HepG2 (cell line): ENCODE measurements around the gene DLG5. TPM values are rescaled to one million over a fixed set of nuclear protein-coding genes. Genes with fewer than 3 reads are reported as not detected.

ENCODE experiments used
- CHCHD3 ChIP-seq: sonication (generic); formaldehyde crosslinking; IDR thresholded peaks from 2 replicates; pipeline ENCODE4 v1.8.0; 2022; ENCODE audit warnings: mild to moderate bottlenecking, missing genetic modification reagents, moderate library complexity
- NFE2 ChIP-seq: sonication (generic); formaldehyde crosslinking; IDR thresholded peaks from 2 replicates; pipeline ENCODE4 v1.4.0; 2020; ENCODE audit warnings: missing genetic modification reagents
- NR2F1 ChIP-seq, 2 experiments: fragments of 450-650 bp in 1 of 2; formaldehyde crosslinking in 1 of 2; IDR thresholded peaks; 2 replicates each; pipeline versions ENCODE4 v1.5.0 to v1.6.1; 2016 to 2020; ENCODE audit warnings: mild to moderate bottlenecking in 1 of 2, missing compliant biosample characterization in 1 of 2, missing genetic modification reagents in 1 of 2, moderate library complexity in 1 of 2
- PAXIP1 ChIP-seq: sonication (generic); formaldehyde crosslinking; conservative IDR thresholded peaks from 2 replicates; pipeline ENCODE4 v1.4.0; 2020; ENCODE audit warnings: mild to moderate bottlenecking, missing genetic modification reagents, moderate library complexity
- RXRA ChIP-seq: sonication (generic); formaldehyde crosslinking; IDR thresholded peaks from 2 replicates; pipeline ENCODE4 v1.5.1; 2020; ENCODE audit warnings: missing genetic modification reagents
- XRCC5 ChIP-seq: fragments of 200-400 bp; formaldehyde crosslinking; optimal IDR thresholded peaks from 2 replicates; pipeline ENCODE3; 2017; ENCODE audit warnings: mild to moderate bottlenecking, low read length
- ZNF3 ChIP-seq: IDR thresholded peaks from 2 replicates; pipeline ENCODE4 v1.7.0; 2017; ENCODE audit warnings: inconsistent platforms
- ZNF788 ChIP-seq: sonication (generic); formaldehyde crosslinking; IDR thresholded peaks from 2 replicates; pipeline ENCODE4 v1.5.0; 2020; ENCODE audit warnings: mild to moderate bottlenecking, missing genetic modification reagents, borderline replicate concordance
- ZSCAN12 ChIP-seq: sonication (generic); formaldehyde crosslinking; IDR thresholded peaks from 2 replicates; pipeline ENCODE4 v1.9.0; 2021; ENCODE audit warnings: mild to moderate bottlenecking, missing genetic modification reagents
- polyA plus RNA-seq, 8 experiments: library from polyadenylated mRNA; depleted of rRNA in 3 of 8; stranded (reverse) in 7 of 8; unstranded in 1 of 8; fragments of >200 nt; fragmentation: Illumina TruSeq in 4 of 8; extraction: Trizol in 4 of 8; gene quantifications; 2 replicates each; pipeline versions ENCODE4 v1.2.1 to v1.2.3, GENCODE V29; 2011 to 2016; ENCODE audit warnings: low read depth in 4 of 8, missing spikeins in 1 of 8, mixed read lengths in 1 of 8; ENCODE audit not compliant: insufficient read depth in 1 of 8
- total RNA-seq, 5 experiments: library from RNA; depleted of rRNA; stranded (reverse); fragments of >200 nt; fragmentation: Illumina TruSeq; extraction: Trizol; gene quantifications; 2 replicates each; pipeline ENCODE4 v1.2.3, GENCODE V29; 2016; ENCODE audit warnings: low read depth in 1 of 5
- TF ChIP-seq, protein P1 (sequence below): sonication (generic); formaldehyde crosslinking; IDR thresholded peaks from 2 replicates; pipeline ENCODE4 v1.5.0; 2020; ENCODE audit warnings: mild to moderate bottlenecking, missing genetic modification reagents
- TF ChIP-seq, protein P2 (sequence below): sonication (generic); formaldehyde crosslinking; IDR thresholded peaks from 2 replicates; pipeline ENCODE4 v1.4.0; 2020; ENCODE audit warnings: mild to moderate bottlenecking, missing genetic modification reagents
- TF ChIP-seq, protein P3 (sequence below): sonication (generic); formaldehyde crosslinking; IDR thresholded peaks from 2 replicates; pipeline ENCODE4 v1.4.0; 2020; ENCODE audit warnings: missing genetic modification reagents, low read depth, mild to moderate bottlenecking, borderline replicate concordance
- TF ChIP-seq, protein P4 (sequence below): IDR thresholded peaks from 2 replicates; pipeline ENCODE4 v1.6.1; 2016; ENCODE audit warnings: low read depth, missing genetic modification reagents, missing compliant biosample characterization

DLG5 gene
- total and polyA plus RNA-seq, 2 of the 13 experiments (the other 11 are each of a cell fraction or from before 2014, with no cell fraction given): 15.5 to 18.2 TPM

- peak; percentile 65 for TF ChIP-seq PAXIP1
- TF ChIP-seq NR2F1 (CRISPR knock-in tag; IDR thresholded peaks at IDR 0.05): no peak
- TF ChIP-seq ZNF788 (CRISPR knock-in tag): no peak; the same call in 1 of the 2 replicates
- no peak for TF ChIP-seq ZNF3
- TF ChIP-seq ZSCAN12 (CRISPR knock-in tag): no peak
- TF ChIP-seq, protein P1, sequence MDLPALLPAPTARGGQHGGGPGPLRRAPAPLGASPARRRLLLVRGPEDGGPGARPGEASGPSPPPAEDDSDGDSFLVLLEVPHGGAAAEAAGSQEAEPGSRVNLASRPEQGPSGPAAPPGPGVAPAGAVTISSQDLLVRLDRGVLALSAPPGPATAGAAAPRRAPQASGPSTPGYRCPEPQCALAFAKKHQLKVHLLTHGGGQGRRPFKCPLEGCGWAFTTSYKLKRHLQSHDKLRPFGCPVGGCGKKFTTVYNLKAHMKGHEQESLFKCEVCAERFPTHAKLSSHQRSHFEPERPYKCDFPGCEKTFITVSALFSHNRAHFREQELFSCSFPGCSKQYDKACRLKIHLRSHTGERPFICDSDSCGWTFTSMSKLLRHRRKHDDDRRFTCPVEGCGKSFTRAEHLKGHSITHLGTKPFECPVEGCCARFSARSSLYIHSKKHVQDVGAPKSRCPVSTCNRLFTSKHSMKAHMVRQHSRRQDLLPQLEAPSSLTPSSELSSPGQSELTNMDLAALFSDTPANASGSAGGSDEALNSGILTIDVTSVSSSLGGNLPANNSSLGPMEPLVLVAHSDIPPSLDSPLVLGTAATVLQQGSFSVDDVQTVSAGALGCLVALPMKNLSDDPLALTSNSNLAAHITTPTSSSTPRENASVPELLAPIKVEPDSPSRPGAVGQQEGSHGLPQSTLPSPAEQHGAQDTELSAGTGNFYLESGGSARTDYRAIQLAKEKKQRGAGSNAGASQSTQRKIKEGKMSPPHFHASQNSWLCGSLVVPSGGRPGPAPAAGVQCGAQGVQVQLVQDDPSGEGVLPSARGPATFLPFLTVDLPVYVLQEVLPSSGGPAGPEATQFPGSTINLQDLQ (CRISPR knock-in tag): no peak
- TF ChIP-seq, protein P2, sequence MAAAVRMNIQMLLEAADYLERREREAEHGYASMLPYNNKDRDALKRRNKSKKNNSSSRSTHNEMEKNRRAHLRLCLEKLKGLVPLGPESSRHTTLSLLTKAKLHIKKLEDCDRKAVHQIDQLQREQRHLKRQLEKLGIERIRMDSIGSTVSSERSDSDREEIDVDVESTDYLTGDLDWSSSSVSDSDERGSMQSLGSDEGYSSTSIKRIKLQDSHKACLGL (CRISPR knock-in tag): no peak
- no peak for TF ChIP-seq NFE2 (CRISPR knock-in tag)
- TF ChIP-seq, protein P3, sequence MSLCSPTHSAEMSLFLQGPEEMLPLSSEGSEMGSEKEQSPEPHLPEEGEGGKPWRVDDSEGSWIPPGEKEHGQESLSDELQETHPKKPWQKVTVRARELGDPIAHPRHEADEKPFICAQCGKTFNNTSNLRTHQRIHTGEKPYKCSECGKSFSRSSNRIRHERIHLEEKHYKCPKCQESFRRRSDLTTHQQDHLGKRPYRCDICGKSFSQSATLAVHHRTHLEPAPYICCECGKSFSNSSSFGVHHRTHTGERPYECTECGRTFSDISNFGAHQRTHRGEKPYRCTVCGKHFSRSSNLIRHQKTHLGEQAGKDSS (CRISPR knock-in tag): no peak
- TF ChIP-seq, protein P4, sequence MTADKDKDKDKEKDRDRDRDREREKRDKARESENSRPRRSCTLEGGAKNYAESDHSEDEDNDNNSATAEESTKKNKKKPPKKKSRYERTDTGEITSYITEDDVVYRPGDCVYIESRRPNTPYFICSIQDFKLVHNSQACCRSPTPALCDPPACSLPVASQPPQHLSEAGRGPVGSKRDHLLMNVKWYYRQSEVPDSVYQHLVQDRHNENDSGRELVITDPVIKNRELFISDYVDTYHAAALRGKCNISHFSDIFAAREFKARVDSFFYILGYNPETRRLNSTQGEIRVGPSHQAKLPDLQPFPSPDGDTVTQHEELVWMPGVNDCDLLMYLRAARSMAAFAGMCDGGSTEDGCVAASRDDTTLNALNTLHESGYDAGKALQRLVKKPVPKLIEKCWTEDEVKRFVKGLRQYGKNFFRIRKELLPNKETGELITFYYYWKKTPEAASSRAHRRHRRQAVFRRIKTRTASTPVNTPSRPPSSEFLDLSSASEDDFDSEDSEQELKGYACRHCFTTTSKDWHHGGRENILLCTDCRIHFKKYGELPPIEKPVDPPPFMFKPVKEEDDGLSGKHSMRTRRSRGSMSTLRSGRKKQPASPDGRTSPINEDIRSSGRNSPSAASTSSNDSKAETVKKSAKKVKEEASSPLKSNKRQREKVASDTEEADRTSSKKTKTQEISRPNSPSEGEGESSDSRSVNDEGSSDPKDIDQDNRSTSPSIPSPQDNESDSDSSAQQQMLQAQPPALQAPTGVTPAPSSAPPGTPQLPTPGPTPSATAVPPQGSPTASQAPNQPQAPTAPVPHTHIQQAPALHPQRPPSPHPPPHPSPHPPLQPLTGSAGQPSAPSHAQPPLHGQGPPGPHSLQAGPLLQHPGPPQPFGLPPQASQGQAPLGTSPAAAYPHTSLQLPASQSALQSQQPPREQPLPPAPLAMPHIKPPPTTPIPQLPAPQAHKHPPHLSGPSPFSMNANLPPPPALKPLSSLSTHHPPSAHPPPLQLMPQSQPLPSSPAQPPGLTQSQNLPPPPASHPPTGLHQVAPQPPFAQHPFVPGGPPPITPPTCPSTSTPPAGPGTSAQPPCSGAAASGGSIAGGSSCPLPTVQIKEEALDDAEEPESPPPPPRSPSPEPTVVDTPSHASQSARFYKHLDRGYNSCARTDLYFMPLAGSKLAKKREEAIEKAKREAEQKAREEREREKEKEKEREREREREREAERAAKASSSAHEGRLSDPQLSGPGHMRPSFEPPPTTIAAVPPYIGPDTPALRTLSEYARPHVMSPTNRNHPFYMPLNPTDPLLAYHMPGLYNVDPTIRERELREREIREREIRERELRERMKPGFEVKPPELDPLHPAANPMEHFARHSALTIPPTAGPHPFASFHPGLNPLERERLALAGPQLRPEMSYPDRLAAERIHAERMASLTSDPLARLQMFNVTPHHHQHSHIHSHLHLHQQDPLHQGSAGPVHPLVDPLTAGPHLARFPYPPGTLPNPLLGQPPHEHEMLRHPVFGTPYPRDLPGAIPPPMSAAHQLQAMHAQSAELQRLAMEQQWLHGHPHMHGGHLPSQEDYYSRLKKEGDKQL (CRISPR knock-in tag): 0 out of 2 replicates have a peak, but pooled peaks have one; percentile 29
- peak; percentile 81 for TF ChIP-seq XRCC5
- TF ChIP-seq RXRA (CRISPR knock-in tag): peak; percentile 85
- no peak for TF ChIP-seq CHCHD3 (CRISPR knock-in tag)
Observed at GRCh38 chr10:77889277-77889903, 37.2 kb downstream of the DLG5 start (continued).
